ENCODE measurements around the gene PILRA. TPM values are rescaled to one million over a fixed set of nuclear protein-coding genes. Genes with fewer than 3 reads are reported as not detected.

Gene PILRA
- total RNA-seq, 4 donors from 2014 or later = 2.5 to 10.7 (median 4.7) TPM

- H3K27ac ChIP-seq = no peak overlapping the region
- no peak overlapping the region for H3K4me3 ChIP-seq
- no peak for ATAC-seq
- H3K4me1 ChIP-seq = peaks cover 0 to 4% (median 0%) of the 10 kb centered on the region in 3 donors
- WGBS, 2 donors (ENCODE audit: low coverage in 1 of 2) = 43 to 60% methylated on average over 1 of the region's 3 CpGs
- no peak for TF ChIP-seq POLR2AphosphoS5 (IDR thresholded peaks at IDR 0.05)
- no peak for TF ChIP-seq POLR2A (IDR thresholded peaks at IDR 0.05)
- TF ChIP-seq EP300 (IDR thresholded peaks at IDR 0.05) = no peak
- TF ChIP-seq CTCF (IDR thresholded peaks at IDR 0.05) = no peak
- peaks cover 5% of the 10 kb centered on the region for H3K27me3 ChIP-seq
- no peaks in the 10 kb centered on the region for H3K36me3 ChIP-seq
- no peaks in the 10 kb centered on the region for H3K9me3 ChIP-seq
These were observed 17.2 kb downstream of the PILRA start for GRCh38 chr7:100390286-100391009.

- Histone ChIP-seq H3K4me3 (no peak overlapping the region), H3K36me3 (no peaks in the 10 kb centered on the region), H3K9me3 (no peaks in the 10 kb centered on the region), H3K4me1 (no peaks in the 10 kb centered on the region), H3K27ac (no peak overlapping the region), H3K27me3 (peaks cover 5% of the 10 kb centered on the region)
- WGBS, 2 donors (ENCODE audit: low coverage in 1 of 2) = 72 to 74% methylated on average over 3 to 4 of the region's 4 CpGs
- no peak for TF ChIP-seq POLR2AphosphoS5 (IDR thresholded peaks at IDR 0.05)
- no peak for TF ChIP-seq EP300 (IDR thresholded peaks at IDR 0.05)
- TF ChIP-seq CTCF (IDR thresholded peaks at IDR 0.05) = no peak
- no peak for TF ChIP-seq POLR2A (IDR thresholded peaks at IDR 0.05)
- ATAC-seq = no peak
These were observed 20.1 kb downstream of the PILRA start for GRCh38 chr7:100393233-100393905.

- Histone ChIP-seq H3K9me3 (no peaks in the 10 kb centered on the region), H3K27me3 (peaks cover 5% of the 10 kb centered on the region), H3K4me3 (no peak overlapping the region), H3K36me3 (no peaks in the 10 kb centered on the region), H3K27ac (no peak overlapping the region), H3K4me1 (no peaks in the 10 kb centered on the region)
- TF ChIP-seq POLR2AphosphoS5 (IDR thresholded peaks at IDR 0.05) (no peak), CTCF (IDR thresholded peaks at IDR 0.05) (no peak), POLR2A (IDR thresholded peaks at IDR 0.05) (no peak), EP300 (IDR thresholded peaks at IDR 0.05) (no peak)
- no peak for ATAC-seq
- WGBS, 2 donors (ENCODE audit: low coverage in 1 of 2) = 59 to 65% methylated on average over 2 of the region's 2 CpGs
These were observed 20.8 kb downstream of the PILRA start for GRCh38 chr7:100394077-100394476.

- Histone ChIP-seq H3K27ac (no peak overlapping the region), H3K4me3 (no peak overlapping the region), H3K36me3 (no peaks in the 10 kb centered on the region), H3K9me3 (no peaks in the 10 kb centered on the region), H3K27me3 (peaks cover 5% of the 10 kb centered on the region), H3K4me1 (no peaks in the 10 kb centered on the region)
- TF ChIP-seq POLR2AphosphoS5 (IDR thresholded peaks at IDR 0.05) (no peak), POLR2A (IDR thresholded peaks at IDR 0.05) (no peak), CTCF (IDR thresholded peaks at IDR 0.05) (no peak), EP300 (IDR thresholded peaks at IDR 0.05) (no peak)
- WGBS, 2 donors (ENCODE audit: low coverage in 1 of 2) = 67 to 70% methylated on average over 6 to 8 of the region's 9 CpGs
- no peak for ATAC-seq
These were observed 23.2 kb downstream of the PILRA start for GRCh38 chr7:100396421-100396982.

Measured in gastroesophageal sphincter (tissue), 4 donors.